GM12878 (cell line): ENCODE data around the gene CDKN2A.

Experiments used
- EED ChIP-seq: sonication (generic); IDR thresholded peaks from 2 replicates; pipeline ENCODE4 v1.6.1; 2016; ENCODE audit warnings: antibody characterized with exemption, low read depth
- EP300 ChIP-seq, 2 experiments: fragments of 150-350 bp in 1 of 2; IDR thresholded peaks; 2 replicates each; pipeline ENCODE4 v1.6.1; 2011 to 2012; ENCODE audit warnings: low read depth in 2 of 2, low read length in 2 of 2, borderline replicate concordance in 1 of 2, improper control_type of control experiment in 1 of 2, inconsistent platforms in 1 of 2; ENCODE audit not compliant: control insufficient read depth in 1 of 2
- JUND ChIP-seq: IDR thresholded peaks from 2 replicates; pipeline ENCODE4 v1.6.1; 2012; ENCODE audit warnings: low read depth, mild to moderate bottlenecking, low read length, improper control_type of control experiment, moderate library complexity
- NR2C2 ChIP-seq: IDR thresholded peaks from 2 replicates; pipeline ENCODE4 v1.6.1; 2011; ENCODE audit warnings: borderline replicate concordance, low read depth; ENCODE audit not compliant: control insufficient read depth, insufficient read length
- POLR2A ChIP-seq: IDR thresholded peaks from 2 replicates; pipeline ENCODE4 v1.6.1; 2011; ENCODE audit warnings: low read depth, mild to moderate bottlenecking, low read length
- SPI1 ChIP-seq: IDR thresholded peaks from 2 replicates; pipeline ENCODE4 v1.6.1; 2011; ENCODE audit warnings: low read depth, mild to moderate bottlenecking, low read length, moderate library complexity, borderline replicate concordance; ENCODE audit not compliant: insufficient read depth
- TCF7 ChIP-seq: IDR thresholded peaks from 2 replicates; pipeline ENCODE4 v1.6.1; 2014; ENCODE audit warnings: antibody characterized with exemption, borderline replicate concordance
- YY1 ChIP-seq: IDR thresholded peaks from 2 replicates; pipeline ENCODE4 v1.6.1; 2011; ENCODE audit warnings: low read depth, mild to moderate bottlenecking, low read length
- TF ChIP-seq, protein P1 (sequence below), 3 experiments: IDR thresholded peaks in 2 of 3; conservative IDR thresholded peaks in 1 of 3; 2 replicates each; pipeline ENCODE4 v1.5.1; 2011; ENCODE audit warnings: low read depth in 3 of 3, low read length in 3 of 3, mild to moderate bottlenecking in 3 of 3, control low read depth in 2 of 3, moderate library complexity in 2 of 3, inconsistent platforms in 1 of 3, mixed read lengths in 1 of 3; ENCODE audit not compliant: control insufficient read depth in 2 of 3, insufficient read depth in 1 of 3; ENCODE audit errors: extremely low read depth in 1 of 3
- TF ChIP-seq, protein P2 (sequence below): IDR thresholded peaks from 2 replicates; pipeline ENCODE4 v1.6.1; 2011; ENCODE audit warnings: borderline replicate concordance, low read depth, mild to moderate bottlenecking, moderate library complexity, mixed read lengths, low read length; ENCODE audit not compliant: insufficient read depth; ENCODE audit errors: extremely low read length
- TF ChIP-seq, protein P3 (sequence below): IDR thresholded peaks from 2 replicates; pipeline ENCODE4 v1.6.1; 2011; ENCODE audit warnings: low read depth, low read length, improper control_type of control experiment, borderline replicate concordance

DNA sequence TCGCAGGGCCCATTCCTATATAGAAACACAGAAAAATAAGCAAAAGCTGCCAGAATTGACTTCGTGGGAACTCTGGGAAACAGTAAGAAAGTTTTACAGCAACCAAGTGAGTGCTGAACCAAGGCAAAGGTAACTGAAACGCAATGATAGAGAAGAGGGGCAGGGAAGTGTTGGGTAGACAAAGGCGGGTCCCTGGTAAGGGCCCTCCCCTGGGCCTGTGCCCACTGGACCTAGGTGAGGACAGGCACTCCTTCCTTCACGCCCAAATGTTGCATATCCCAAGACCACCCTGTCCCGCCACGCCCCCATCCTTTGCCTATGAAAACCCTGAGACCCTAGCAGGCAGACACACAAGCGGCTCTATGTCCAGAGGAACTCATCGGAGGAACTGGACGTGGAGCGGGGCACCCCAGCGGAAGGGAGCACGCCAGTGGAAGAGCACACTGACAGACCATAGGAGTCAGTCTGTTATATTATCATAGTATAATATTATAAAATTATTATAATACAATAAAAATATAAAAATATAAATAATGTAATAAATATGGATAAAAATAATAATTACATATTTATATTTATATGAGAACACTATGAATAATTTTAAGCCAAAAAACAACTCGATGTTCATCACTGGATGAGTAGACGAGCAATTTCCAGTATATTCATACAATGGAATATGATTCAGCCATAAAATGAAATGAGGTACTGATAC lies 27.9 kb downstream of the CDKN2A start:
- TF ChIP-seq POLR2A = no peak
- TF ChIP-seq NR2C2 = no peak
- no peak for TF ChIP-seq EP300 (IDR thresholded peaks at IDR 0.05; ENCODE audit: borderline replicate concordance in 1 of 2, control insufficient read depth in 1 of 2, low read depth in 2 of 2, low read length in 2 of 2)
- TF ChIP-seq, protein P1, sequence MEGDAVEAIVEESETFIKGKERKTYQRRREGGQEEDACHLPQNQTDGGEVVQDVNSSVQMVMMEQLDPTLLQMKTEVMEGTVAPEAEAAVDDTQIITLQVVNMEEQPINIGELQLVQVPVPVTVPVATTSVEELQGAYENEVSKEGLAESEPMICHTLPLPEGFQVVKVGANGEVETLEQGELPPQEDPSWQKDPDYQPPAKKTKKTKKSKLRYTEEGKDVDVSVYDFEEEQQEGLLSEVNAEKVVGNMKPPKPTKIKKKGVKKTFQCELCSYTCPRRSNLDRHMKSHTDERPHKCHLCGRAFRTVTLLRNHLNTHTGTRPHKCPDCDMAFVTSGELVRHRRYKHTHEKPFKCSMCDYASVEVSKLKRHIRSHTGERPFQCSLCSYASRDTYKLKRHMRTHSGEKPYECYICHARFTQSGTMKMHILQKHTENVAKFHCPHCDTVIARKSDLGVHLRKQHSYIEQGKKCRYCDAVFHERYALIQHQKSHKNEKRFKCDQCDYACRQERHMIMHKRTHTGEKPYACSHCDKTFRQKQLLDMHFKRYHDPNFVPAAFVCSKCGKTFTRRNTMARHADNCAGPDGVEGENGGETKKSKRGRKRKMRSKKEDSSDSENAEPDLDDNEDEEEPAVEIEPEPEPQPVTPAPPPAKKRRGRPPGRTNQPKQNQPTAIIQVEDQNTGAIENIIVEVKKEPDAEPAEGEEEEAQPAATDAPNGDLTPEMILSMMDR (IDR thresholded peaks at IDR 0.05 in 2 of 3, conservative IDR thresholded peaks at IDR 0.05 in 1 of 3; ENCODE audit: control insufficient read depth in 2 of 3, extremely low read depth in 1 of 3, insufficient read depth in 1 of 3, low read depth in 3 of 3, low read length in 3 of 3) = no peak
- TF ChIP-seq, protein P2, sequence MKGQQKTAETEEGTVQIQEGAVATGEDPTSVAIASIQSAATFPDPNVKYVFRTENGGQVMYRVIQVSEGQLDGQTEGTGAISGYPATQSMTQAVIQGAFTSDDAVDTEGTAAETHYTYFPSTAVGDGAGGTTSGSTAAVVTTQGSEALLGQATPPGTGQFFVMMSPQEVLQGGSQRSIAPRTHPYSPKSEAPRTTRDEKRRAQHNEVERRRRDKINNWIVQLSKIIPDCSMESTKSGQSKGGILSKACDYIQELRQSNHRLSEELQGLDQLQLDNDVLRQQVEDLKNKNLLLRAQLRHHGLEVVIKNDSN = no peak
- TF ChIP-seq YY1 = no peak
- no peak for TF ChIP-seq SPI1
- TF ChIP-seq EED = no peak
- TF ChIP-seq, protein P3, sequence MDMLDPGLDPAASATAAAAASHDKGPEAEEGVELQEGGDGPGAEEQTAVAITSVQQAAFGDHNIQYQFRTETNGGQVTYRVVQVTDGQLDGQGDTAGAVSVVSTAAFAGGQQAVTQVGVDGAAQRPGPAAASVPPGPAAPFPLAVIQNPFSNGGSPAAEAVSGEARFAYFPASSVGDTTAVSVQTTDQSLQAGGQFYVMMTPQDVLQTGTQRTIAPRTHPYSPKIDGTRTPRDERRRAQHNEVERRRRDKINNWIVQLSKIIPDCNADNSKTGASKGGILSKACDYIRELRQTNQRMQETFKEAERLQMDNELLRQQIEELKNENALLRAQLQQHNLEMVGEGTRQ = no peak
- TF ChIP-seq TCF7 = no peak
- TF ChIP-seq JUND = no peak
